Natural killer cell treated with Interleukin-12 subunit alpha and Interleukin-12 subunit beta and Interleukin-15 and Interleukin-18, amount 100 ng/mL, for 72 hours (primary cell): ENCODE results near the gene PCBP4. TPM values are rescaled to one million over a fixed set of nuclear protein-coding genes. Genes with fewer than 3 reads are reported as not detected.

Experiments used
- ATAC-seq, 2 donors: fragments of 150-1000 bp; cut with Tn5 transposase in 1 of 2; sonication (Bioruptor Pico), chemical (Tn5 transposase) in 1 of 2; 2 replicates each; pipeline ENCODE4 v1.10.0; 2021
- DNase-seq: peaks from one replicate; pipeline ENCODE4 v3.0.0; 2022; ENCODE audit warnings: low spot score
- H3K27ac Mint-ChIP-seq, 2 donors: 1 replicate in 1 of 2; 2 replicates in 1 of 2; pipeline ENCODE4 v1.8.0; 2022; ENCODE audit warnings: mixed read lengths in 2 of 2, mild to moderate bottlenecking in 1 of 2, moderate library complexity in 1 of 2
- H3K27me3 Mint-ChIP-seq, 2 donors: 1 replicate in 1 of 2; 2 replicates in 1 of 2; pipeline ENCODE4 v1.8.0; 2022; ENCODE audit warnings: mixed read lengths in 2 of 2
- H3K36me3 Mint-ChIP-seq: one replicate; pipeline ENCODE4 v1.8.0; 2022; ENCODE audit warnings: mixed read lengths
- H3K4me1 Mint-ChIP-seq, 2 donors: 1 replicate in 1 of 2; 2 replicates in 1 of 2; pipeline ENCODE4 v1.8.0; 2022; ENCODE audit warnings: low read depth in 2 of 2, mixed read lengths in 2 of 2, mild to moderate bottlenecking in 1 of 2
- H3K4me3 Mint-ChIP-seq: one replicate; pipeline ENCODE4 v1.8.0; 2022; ENCODE audit warnings: mixed read lengths
- H3K9me3 Mint-ChIP-seq: 2 replicates; pipeline ENCODE4 v1.8.0; 2022; ENCODE audit warnings: mixed read lengths
- total RNA-seq, 2 donors: library from RNA; stranded (reverse); gene quantifications; one replicate each; pipeline ENCODE4 v1.2.3, GENCODE V29; 2022

The PCBP4 gene
- total RNA-seq: 1 to 10 TPM; 7.9 to 8.4 TPM

DNA sequence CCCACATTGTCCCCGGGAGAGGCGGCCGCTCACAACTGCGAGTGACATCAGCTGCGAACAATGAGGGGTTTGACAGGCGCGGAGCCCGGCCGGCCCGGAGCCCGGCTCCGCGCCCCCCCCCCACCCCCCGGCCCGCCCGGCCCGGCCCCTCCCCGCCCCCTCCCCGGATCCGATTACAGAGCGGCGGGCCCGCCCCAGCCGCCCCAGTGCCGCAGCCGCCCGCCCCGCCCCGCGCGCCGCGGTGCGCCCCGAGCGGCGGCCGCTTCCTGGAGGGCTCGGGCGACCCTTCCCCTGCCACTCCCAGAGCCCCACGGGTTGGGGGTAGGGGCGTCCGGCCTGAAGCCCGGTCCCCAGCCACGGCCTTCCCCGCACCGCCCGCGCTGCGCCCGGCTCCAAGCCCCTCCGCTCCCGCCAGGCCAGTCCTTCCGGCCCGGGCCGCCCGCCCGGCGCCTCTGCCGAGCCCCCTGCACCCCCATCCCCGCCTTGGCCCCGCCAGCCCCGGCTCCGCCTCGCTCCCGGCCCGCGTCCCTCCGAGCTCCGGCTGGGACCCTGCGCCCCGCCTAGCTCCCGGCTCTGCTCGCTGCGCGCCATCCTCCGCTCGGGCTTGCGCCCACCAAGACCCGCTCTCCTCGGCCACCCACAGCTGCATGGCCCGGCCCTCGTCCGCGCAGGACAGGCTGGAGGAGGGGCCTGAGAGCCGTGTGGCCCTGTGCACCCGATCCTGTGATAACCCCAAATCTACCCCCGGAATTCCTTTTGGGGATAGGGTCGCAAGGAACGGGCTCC, at the start of gene PCBP4:
TSS of gene PCBP4 (minus strand) at position 71 of the 786 bp plus-strand sequence. CDS start 6,214 bp downstream, outside the sequence.
- peaks cover 0 to 8% of the 10 kb centered on the region in 2 donors for H3K27me3 Mint-ChIP-seq
- peak within 1 kb of the TSS; percentile 79 for H3K4me3 Mint-ChIP-seq
- no peak for DNase-seq
- no peaks in the 10 kb centered on the region for H3K36me3 Mint-ChIP-seq
- H3K4me1 Mint-ChIP-seq: peaks cover 8 to 11% of the 10 kb centered on the region in 2 donors
- peak; percentile 68 to 81 for ATAC-seq
- H3K9me3 Mint-ChIP-seq: no peaks in the 10 kb centered on the region
- peak within 1 kb of the TSS; percentile 47 to 50 for H3K27ac Mint-ChIP-seq

DNA sequence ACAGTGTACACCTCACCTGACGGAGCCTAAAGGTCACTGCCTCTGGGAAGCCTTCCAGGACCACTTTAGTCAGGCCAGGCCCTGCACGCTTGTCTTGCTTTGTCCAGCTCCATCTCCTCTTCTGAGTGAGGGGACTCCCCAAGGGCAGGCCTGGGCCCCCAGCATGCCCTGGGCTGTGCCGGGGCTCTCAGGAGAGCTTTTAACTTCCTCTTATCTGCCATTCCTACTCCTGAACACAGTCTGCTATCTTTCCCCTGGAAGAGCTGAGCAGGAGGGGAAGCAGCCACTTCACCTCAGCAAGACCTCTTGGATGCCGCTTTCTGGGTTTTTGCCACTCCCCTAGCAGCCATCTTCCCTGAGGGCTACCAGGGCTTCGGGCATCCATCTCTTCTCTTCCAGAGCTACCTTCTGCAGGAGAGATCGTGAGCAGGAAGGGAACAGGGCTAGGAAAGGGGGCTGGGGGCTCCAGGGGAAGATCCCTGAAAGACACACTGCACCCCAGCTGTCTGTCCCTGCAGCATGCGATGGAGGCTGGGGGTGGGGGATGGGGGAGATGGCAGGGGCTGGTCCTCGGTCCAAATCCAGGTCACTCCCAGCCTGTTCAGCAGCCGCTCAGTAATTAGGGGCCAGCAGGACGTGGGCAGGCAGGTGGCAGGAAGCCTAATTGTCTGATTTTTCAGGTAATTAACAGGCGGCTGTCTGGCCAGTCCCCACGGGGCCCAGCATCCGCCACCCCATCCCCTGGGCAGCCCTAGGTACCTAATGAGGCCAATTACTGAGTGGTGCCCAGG, 48.4 kb upstream of the PCBP4 start:
- no peak overlapping the region for H3K4me3 Mint-ChIP-seq
- H3K27me3 Mint-ChIP-seq: no peaks in the 10 kb centered on the region
- DNase-seq (no peak), ATAC-seq (no peak)
- H3K9me3 Mint-ChIP-seq: no peaks in the 10 kb centered on the region
- H3K4me1 Mint-ChIP-seq: peaks cover 0 to 13% of the 10 kb centered on the region in 2 donors
- no peaks in the 10 kb centered on the region for H3K36me3 Mint-ChIP-seq
- H3K27ac Mint-ChIP-seq: no peak overlapping the region

DNA sequence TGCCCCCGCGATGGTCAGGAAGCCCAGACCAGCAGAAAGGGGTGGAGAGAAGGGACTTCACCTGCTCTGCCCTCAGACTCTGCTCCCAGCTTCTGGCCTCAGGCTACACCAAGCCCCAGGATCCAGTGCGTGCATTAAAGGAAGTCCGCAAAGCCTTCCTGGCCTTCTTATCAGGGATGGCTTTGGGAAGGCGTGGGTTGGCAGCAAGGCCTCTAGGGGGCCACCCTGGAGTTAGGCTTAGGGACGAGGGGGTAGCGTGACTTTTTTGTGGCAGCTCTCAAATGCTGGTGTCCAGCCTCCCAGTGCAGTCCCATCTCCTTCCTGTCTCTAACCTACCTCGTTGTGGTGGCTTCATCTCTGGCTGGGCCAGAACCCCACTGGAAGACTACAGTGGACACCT, 47.4 kb upstream of the PCBP4 start:
- DNase-seq: no peak
- Mint-ChIP-seq H3K27ac (no peak overlapping the region), H3K4me3 (no peak overlapping the region), H3K4me1 (peaks cover 0 to 13% of the 10 kb centered on the region in 2 donors), H3K27me3 (no peaks in the 10 kb centered on the region), H3K9me3 (no peaks in the 10 kb centered on the region), H3K36me3 (no peaks in the 10 kb centered on the region)
- ATAC-seq: no peak

DNA sequence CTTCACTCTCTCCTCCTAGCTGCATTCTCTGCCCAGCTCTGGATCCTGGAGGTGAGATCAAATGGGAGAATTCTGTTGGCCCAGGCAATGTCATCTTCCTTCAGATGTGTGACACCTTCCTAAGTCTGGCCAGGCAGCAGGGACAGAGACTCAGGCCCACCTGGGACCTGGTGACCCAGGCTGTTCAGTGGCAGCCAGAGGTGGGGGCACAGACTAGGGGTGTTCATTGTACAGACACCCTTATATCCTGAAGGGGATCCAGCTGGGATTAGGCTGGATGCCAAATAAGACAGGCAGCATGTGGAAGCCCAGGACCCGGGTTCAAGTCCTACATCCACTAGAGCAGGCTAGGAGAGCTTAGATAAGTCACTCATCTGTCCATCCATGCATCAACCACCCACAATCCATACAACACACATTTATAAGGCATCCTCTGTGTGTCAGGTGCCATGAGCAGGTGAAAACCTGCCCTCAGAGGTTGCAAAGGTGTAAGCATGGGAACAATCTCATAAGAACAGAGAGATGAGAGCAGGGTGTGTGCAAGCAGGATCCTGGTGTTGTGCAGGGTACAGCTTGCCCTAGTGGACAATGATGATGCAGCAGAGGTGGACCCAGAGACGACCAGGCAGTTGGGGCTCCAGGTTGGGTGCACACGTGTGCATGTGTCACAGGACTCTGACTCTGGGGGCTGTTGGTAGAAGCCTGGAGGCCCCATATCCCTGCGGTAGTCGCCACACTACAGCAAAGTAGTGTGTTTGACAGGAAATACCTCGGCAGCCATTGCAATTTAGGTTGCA, 46.7 kb upstream of the PCBP4 start:
- no peak overlapping the region for H3K4me3 Mint-ChIP-seq
- H3K27me3 Mint-ChIP-seq: no peaks in the 10 kb centered on the region
- ATAC-seq: no peak
- no peak for DNase-seq
- no peaks in the 10 kb centered on the region for H3K9me3 Mint-ChIP-seq
- H3K36me3 Mint-ChIP-seq: no peaks in the 10 kb centered on the region
- peaks cover 0 to 9% of the 10 kb centered on the region in 2 donors for H3K4me1 Mint-ChIP-seq
- H3K27ac Mint-ChIP-seq: no peak overlapping the region

DNA sequence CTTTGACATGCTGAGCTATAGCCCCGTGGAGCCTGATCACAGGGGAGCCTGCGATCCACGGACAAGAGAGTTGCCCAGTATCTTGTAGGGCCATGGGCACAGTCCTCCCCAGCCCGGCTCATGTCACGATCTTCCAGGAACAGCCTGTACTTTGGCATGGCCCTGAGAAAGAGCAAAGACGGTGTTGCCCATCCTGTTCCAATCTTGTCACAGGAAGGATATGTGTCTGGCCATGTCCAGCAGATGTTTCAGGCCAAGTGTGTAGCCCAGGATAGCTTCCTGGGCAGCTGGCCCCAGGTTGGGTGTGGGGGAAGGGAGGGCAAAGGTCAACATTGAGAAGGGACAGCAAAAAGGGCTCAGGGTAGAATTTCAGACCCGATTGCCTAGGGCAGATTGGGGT, 45.4 kb upstream of the PCBP4 start:
- no peak for ATAC-seq
- H3K4me3 Mint-ChIP-seq: no peak overlapping the region
- H3K27ac Mint-ChIP-seq: peak overlapping the region in 1 of 2 donors; percentile 54
- peaks cover 0 to 9% of the 10 kb centered on the region in 2 donors for H3K4me1 Mint-ChIP-seq
- no peaks in the 10 kb centered on the region for H3K9me3 Mint-ChIP-seq
- no peaks in the 10 kb centered on the region for H3K36me3 Mint-ChIP-seq
- no peaks in the 10 kb centered on the region for H3K27me3 Mint-ChIP-seq
- DNase-seq: no peak

DNA sequence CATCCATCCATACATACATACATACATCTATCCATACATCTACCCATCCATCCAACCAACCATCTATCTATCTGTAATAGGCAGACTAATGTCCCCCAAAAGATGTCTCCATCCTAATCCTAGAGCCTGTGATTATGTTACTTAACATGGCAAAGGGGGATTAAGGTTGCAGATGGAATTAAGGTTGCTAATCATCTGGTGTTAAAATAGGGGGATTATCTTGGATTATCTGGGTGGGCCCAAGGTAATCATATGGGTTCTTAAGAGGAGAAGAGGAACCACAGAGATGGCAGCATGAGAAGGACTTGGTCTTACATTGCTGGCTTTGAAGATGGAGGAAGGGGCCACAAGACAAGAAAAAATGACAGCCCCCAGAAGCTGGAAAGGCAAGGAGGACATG, 43.2 kb upstream of the PCBP4 start:
- H3K4me1 Mint-ChIP-seq: peaks cover 0 to 9% of the 10 kb centered on the region in 2 donors
- H3K27ac Mint-ChIP-seq: no peak overlapping the region
- no peaks in the 10 kb centered on the region for H3K27me3 Mint-ChIP-seq

DNA sequence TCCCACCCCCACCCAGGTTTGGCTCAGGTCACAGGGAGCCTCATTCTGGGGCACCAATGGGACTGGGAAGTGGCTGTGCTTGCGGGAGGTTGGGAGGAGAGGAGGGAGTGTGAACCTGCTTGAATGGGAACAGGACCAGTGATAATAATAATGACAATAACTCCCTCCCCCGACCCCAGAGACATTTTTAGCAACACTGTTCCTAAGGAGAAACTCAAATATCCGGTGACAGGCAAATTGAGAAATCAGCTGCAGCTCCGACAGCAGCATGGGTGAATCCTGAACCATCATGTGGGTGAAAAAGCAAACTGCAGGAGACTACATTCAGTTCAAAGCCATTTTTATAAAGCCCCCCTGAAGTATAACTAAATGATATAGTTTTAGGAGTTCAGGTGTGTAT, 40.0 kb upstream of the PCBP4 start:
- H3K9me3 Mint-ChIP-seq: no peaks in the 10 kb centered on the region
- H3K36me3 Mint-ChIP-seq: no peaks in the 10 kb centered on the region
- DNase-seq: no peak
- ATAC-seq: no peak
- H3K4me1 Mint-ChIP-seq: peaks cover 0 to 3% of the 10 kb centered on the region in 2 donors
- no peak overlapping the region for H3K27ac Mint-ChIP-seq
- H3K4me3 Mint-ChIP-seq: no peak overlapping the region
- no peaks in the 10 kb centered on the region for H3K27me3 Mint-ChIP-seq

More for the DNA sequence above, 43.2 kb upstream of the PCBP4 start:
- Mint-ChIP-seq H3K4me3 (no peak overlapping the region), H3K36me3 (no peaks in the 10 kb centered on the region), H3K9me3 (no peaks in the 10 kb centered on the region)
- ATAC-seq: no peak
- no peak for DNase-seq

DNA sequence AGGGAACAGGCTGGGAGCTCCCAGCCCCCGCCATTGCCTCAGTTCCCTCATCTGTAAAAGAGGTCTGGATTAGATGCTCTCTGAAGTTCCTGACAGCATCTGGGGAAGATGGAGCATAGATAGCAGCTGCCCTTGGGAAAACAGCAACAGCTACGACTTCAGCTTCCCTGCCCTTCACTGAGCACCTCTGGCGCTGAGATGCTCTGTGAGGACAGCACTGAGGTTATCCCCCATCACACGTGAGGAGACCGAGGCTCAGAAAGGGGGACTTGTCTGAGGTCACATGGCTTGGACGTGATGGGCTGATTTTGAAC, 39.5 kb upstream of the PCBP4 start:
- Mint-ChIP-seq H3K4me1 (no peaks in the 10 kb centered on the region), H3K9me3 (no peaks in the 10 kb centered on the region), H3K36me3 (no peaks in the 10 kb centered on the region), H3K27ac (no peak overlapping the region), H3K4me3 (no peak overlapping the region), H3K27me3 (no peaks in the 10 kb centered on the region)
- DNase-seq: no peak
- ATAC-seq: no peak

DNA sequence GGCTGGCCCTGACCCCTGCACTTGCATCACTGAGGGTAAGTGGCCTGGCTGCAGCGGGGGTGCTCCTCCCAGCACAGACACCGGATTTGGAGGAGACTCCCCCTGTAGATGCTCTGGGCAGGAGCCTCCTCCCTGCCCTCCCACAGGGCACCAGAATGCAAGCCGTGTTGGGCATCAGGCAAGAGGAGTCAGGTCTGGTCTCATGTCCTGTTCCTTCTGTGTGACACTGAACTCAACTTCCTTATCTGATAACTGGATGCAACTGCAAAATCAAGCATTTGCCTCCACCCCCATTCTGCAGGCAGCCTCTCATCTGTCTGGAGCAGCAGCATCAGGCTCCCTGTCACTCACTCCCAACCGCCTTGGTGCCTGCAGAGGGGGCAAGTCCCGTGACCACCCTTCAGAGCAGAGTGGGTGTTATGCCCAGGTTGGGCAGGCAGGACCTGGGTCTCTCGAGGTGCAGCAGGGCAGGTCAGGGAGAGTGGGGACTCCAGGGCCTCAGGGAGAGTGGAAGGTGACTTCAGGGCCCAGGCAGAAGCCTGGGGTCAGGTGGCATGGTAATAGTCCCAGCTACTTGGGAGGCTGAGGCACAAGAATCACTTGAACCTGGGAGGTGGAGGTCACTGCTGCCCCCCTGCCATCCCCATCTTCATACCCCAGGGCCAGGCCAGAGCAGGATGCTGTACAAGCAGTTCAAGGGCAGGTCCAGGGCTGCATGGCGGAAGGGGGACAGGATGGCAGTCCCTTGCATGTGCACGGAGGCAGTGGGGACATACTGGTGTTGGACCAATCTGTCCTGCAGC, 39.0 kb upstream of the PCBP4 start:
- H3K36me3 Mint-ChIP-seq: no peaks in the 10 kb centered on the region
- no peak for DNase-seq
- no peak overlapping the region for H3K4me3 Mint-ChIP-seq
- no peak for ATAC-seq
- H3K27me3 Mint-ChIP-seq: no peaks in the 10 kb centered on the region
- H3K9me3 Mint-ChIP-seq: no peaks in the 10 kb centered on the region
- no peak overlapping the region for H3K27ac Mint-ChIP-seq
- no peaks in the 10 kb centered on the region for H3K4me1 Mint-ChIP-seq

DNA sequence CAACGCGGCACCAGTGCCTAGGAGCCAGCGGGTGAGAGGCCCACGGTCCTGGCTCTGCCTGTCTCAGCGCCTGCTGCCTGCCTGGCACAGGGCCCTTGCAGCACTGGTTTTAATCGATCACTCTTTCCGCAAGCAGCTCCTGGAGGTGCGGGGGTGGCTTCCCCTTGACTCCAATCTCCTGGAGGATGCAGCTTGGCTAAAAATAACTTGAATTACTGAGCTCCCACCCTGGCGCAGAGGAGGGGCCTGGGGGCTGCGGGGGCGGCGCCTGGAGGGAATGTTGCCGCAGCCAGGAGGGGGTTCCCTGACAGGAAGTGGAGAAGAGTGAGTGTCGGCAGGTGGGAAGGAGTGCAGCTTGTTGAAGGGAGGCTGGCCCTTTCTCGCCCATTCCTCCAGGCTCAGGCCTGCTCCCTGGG, 38.3 kb upstream of the PCBP4 start:
- DNase-seq: no peak
- no peaks in the 10 kb centered on the region for H3K36me3 Mint-ChIP-seq
- no peak overlapping the region for H3K4me3 Mint-ChIP-seq
- no peaks in the 10 kb centered on the region for H3K9me3 Mint-ChIP-seq
- H3K27me3 Mint-ChIP-seq: no peaks in the 10 kb centered on the region
- no peak overlapping the region for H3K27ac Mint-ChIP-seq
- H3K4me1 Mint-ChIP-seq: no peaks in the 10 kb centered on the region
- ATAC-seq: no peak

DNA sequence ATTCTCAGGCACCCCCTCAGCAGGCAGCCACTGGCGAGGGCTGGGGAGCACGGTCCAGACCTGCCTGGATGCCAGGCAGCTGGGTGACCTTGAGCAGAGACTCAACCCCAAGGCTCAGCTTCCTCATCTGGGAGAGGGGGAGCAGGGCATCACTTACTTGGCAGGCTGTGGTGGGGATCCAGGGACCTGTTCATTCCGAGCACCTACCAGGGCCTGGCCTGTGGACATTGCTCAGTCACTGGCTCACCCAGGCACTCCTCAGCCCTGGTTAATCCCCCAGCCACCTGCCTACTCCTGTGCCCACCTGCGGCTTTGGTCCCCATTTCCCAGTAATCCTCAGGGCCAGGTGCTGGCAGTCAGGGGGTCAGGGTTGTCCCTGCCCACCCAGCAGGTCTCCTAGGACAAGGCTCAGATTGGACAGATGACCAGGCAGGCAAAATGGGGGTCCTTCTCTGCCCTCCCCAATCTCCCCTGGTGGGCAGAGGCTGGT, 37.7 kb upstream of the PCBP4 start:
- Mint-ChIP-seq H3K27ac (no peak overlapping the region), H3K4me3 (no peak overlapping the region), H3K36me3 (no peaks in the 10 kb centered on the region), H3K4me1 (no peaks in the 10 kb centered on the region), H3K9me3 (no peaks in the 10 kb centered on the region), H3K27me3 (no peaks in the 10 kb centered on the region)
- ATAC-seq (no peak), DNase-seq (no peak)

DNA sequence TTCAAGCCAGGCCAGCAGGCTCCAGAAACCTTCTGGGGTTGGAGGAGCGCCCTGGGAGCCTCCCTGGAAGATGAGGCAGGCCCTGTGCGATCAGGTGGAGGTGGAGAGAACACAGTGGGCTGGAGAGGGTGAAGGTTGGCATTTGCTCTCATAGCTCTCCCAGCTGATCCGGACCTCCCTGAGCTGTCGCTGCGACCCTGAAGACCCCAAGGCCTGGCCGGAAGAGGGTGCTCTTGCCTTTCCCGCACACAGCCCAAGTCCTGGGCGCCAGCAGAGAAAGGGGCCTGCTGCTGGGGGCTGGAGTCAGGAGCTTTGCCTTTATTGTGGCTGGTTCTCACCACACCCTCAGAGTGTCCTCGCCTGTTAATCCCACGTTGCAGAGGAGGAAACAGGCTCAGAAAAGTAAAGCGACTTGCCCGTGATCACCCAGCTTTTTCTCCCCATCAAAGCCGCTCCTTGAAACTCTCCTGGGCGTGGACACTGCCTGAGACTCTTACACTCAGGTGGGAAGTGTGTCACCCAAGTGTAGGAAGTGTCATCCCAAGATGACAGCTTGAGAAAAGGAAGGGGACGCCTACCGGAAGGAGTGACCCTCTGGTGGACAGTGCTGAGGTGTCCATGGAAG, 37.0 kb upstream of the PCBP4 start:
- H3K27ac Mint-ChIP-seq: no peak overlapping the region
- H3K4me1 Mint-ChIP-seq: no peaks in the 10 kb centered on the region
- no peaks in the 10 kb centered on the region for H3K36me3 Mint-ChIP-seq
- H3K9me3 Mint-ChIP-seq: no peaks in the 10 kb centered on the region
- ATAC-seq (no peak), DNase-seq (no peak)
- H3K27me3 Mint-ChIP-seq: no peaks in the 10 kb centered on the region
- no peak overlapping the region for H3K4me3 Mint-ChIP-seq

DNA sequence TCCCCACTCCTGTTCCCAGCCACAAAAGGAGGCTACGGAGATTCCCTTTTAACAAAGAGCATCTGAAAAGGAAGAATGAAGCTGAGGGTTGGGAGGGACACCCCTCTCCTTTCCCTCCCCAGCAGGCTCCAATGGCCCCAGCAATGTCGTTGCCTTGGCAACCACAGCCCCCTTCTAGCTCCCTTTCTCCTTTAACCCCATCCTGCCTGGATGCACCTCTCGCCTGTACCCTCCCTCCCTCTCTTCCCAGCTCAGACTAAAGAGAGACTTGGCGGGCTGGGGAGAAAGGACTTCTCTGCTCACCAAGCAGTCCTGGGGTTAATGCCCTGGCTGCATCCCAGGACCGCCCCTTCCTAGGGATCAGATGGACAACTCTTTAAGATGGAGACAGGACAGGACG, 35.5 kb upstream of the PCBP4 start:
- Mint-ChIP-seq H3K36me3 (no peaks in the 10 kb centered on the region), H3K27ac (no peak overlapping the region), H3K4me1 (no peaks in the 10 kb centered on the region), H3K27me3 (peaks cover 0 to 4% of the 10 kb centered on the region in 2 donors), H3K9me3 (no peaks in the 10 kb centered on the region), H3K4me3 (no peak overlapping the region)
- DNase-seq (no peak), ATAC-seq (no peak)
